NB4 (cell line): Measurements from ENCODE around the gene ATP12A.

Experiments
- DNase-seq: peaks from one replicate; pipeline ENCODE4 v3.0.0; 2010; ENCODE audit warnings: low read depth
- H3K4me3 ChIP-seq: one replicate; pipeline ENCODE4 v1.5.1; 2011; ENCODE audit warnings: mild to moderate bottlenecking, low read depth, low read length, moderate library complexity
- MAX ChIP-seq: IDR thresholded peaks from 2 replicates; pipeline ENCODE4 v1.6.1; 2011; ENCODE audit warnings: low read depth, low read length
- MYC ChIP-seq: IDR thresholded peaks from 2 replicates; pipeline ENCODE4 v1.6.1; 2011; ENCODE audit warnings: low read depth, low read length
- POLR2A ChIP-seq: IDR thresholded peaks from 2 replicates; pipeline ENCODE4 v1.6.1; 2011; ENCODE audit warnings: mild to moderate bottlenecking; ENCODE audit not compliant: insufficient read length; ENCODE audit errors: extremely low read depth
- TF ChIP-seq, protein P1 (sequence below): IDR thresholded peaks from one replicate; pipeline ENCODE4 v1.5.1; 2012; ENCODE audit warnings: low read depth, low read length

Gene ATP12A

GRCh38 chr13:24748061-24748400 is 67.8 kb downstream of the ATP12A start:
- H3K4me3 ChIP-seq, result no peak overlapping the region
- TF ChIP-seq MAX (no peak), POLR2A (no peak), MYC (no peak)
- TF ChIP-seq, protein P1, sequence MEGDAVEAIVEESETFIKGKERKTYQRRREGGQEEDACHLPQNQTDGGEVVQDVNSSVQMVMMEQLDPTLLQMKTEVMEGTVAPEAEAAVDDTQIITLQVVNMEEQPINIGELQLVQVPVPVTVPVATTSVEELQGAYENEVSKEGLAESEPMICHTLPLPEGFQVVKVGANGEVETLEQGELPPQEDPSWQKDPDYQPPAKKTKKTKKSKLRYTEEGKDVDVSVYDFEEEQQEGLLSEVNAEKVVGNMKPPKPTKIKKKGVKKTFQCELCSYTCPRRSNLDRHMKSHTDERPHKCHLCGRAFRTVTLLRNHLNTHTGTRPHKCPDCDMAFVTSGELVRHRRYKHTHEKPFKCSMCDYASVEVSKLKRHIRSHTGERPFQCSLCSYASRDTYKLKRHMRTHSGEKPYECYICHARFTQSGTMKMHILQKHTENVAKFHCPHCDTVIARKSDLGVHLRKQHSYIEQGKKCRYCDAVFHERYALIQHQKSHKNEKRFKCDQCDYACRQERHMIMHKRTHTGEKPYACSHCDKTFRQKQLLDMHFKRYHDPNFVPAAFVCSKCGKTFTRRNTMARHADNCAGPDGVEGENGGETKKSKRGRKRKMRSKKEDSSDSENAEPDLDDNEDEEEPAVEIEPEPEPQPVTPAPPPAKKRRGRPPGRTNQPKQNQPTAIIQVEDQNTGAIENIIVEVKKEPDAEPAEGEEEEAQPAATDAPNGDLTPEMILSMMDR, result no peak
- DNase-seq, result no peak

DNA sequence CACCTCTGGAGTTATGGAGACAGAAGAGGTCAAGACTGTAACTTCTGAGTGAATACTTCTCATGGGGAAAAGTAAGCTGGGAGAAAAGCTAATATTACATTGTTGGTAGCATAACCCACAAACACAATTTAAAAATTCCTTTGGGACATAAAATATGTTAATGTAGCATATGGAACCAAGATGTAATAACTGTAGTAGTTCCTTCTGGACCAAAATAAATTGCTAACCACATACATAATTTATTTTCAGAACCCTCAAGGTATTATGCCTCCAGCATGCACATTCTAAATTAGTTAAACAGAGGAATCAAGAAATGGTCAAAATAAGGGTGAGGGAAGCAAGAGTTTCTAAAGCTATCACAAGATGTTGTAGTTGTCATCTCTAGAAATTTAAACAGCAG is 79.0 kb downstream of the ATP12A start:
- TF ChIP-seq MYC (no peak), MAX (no peak), POLR2A (no peak)
- TF ChIP-seq, protein P1, result no peak
- no peak overlapping the region for H3K4me3 ChIP-seq
- no peak for DNase-seq
